HFFc6 (cell line): ENCODE data around the gene ENC1. TPM values are rescaled to one million over a fixed set of nuclear protein-coding genes. Genes with fewer than 3 reads are reported as not detected.

Experiments used
- DNase-seq: peaks from one replicate; pipeline ENCODE4 v3.0.0-alpha.2; 2018
- H3K27ac Mint-ChIP-seq: 2 replicates; pipeline ENCODE4 v1.8.0; 2020; ENCODE audit warnings: mild to moderate bottlenecking, mixed read lengths
- H3K27me3 Mint-ChIP-seq: 2 replicates; pipeline ENCODE4 v1.8.0; 2021; ENCODE audit warnings: mild to moderate bottlenecking, moderate library complexity, mixed read lengths; ENCODE audit not compliant: insufficient read depth
- H3K36me3 Mint-ChIP-seq: 2 replicates; pipeline ENCODE4 v1.8.0; 2021; ENCODE audit warnings: low read depth, mixed read lengths
- H3K4me1 Mint-ChIP-seq: 2 replicates; pipeline ENCODE4 v1.8.0; 2020; ENCODE audit warnings: low read depth, mixed read lengths
- H3K4me3 Mint-ChIP-seq: 2 replicates; pipeline ENCODE4 v1.8.0; 2020; ENCODE audit warnings: mild to moderate bottlenecking, moderate library complexity, mixed read lengths
- H3K9me3 Mint-ChIP-seq: 2 replicates; pipeline ENCODE4 v1.8.0; 2020; ENCODE audit warnings: mild to moderate bottlenecking, mixed read lengths
- CTCF ChIP-seq: fragments of 200-600 bp; sonication (generic); IDR thresholded peaks from 2 replicates; pipeline ENCODE4 v1.5.0; 2021; ENCODE audit warnings: antibody characterized with exemption, mild to moderate bottlenecking
- total RNA-seq, 6 experiments: library from RNA; stranded (reverse); fragmentation: NEBNext Ultra II Directional; extraction: Animal tissue kit (Norgen Biotek cat#: 25700); gene quantifications; 2 replicates in 1 of 6; 3 replicates in 5 of 6; pipeline ENCODE4 v1.2.3, GENCODE V29; 2021

Gene ENC1
- total RNA-seq, 6 experiments from 2014 or later, result 22.6 to 56.4 (median 25.4) TPM

- peak; percentile 24 for DNase-seq
- no peak for TF ChIP-seq CTCF
- Mint-ChIP-seq H3K27me3 (peaks cover 11% of the 10 kb centered on the region), H3K4me1 (peaks cover 16% of the 10 kb centered on the region), H3K36me3 (no peaks in the 10 kb centered on the region), H3K4me3 (no peak overlapping the region), H3K27ac (no peak overlapping the region), H3K9me3 (no peaks in the 10 kb centered on the region)
Measured at GRCh38 chr5:74660140-74660539, 19.6 kb upstream of the ENC1 start.

- Mint-ChIP-seq H3K27ac (no peak overlapping the region), H3K4me1 (peaks cover 16% of the 10 kb centered on the region), H3K9me3 (no peaks in the 10 kb centered on the region), H3K4me3 (no peak overlapping the region), H3K36me3 (no peaks in the 10 kb centered on the region), H3K27me3 (peaks cover 11% of the 10 kb centered on the region)
- DNase-seq, result no peak
- TF ChIP-seq CTCF, result no peak
Measured at GRCh38 chr5:74659172-74659571, 18.6 kb upstream of the ENC1 start.

- H3K27me3 Mint-ChIP-seq, result peaks cover 11% of the 10 kb centered on the region
- H3K4me3 Mint-ChIP-seq, result no peak overlapping the region
- TF ChIP-seq CTCF, result no peak
- no peak for DNase-seq
- no peaks in the 10 kb centered on the region for H3K36me3 Mint-ChIP-seq
- peaks cover 16% of the 10 kb centered on the region for H3K4me1 Mint-ChIP-seq
- H3K27ac Mint-ChIP-seq, result no peak overlapping the region
- H3K9me3 Mint-ChIP-seq, result no peaks in the 10 kb centered on the region
Measured at GRCh38 chr5:74657165-74657564, 16.6 kb upstream of the ENC1 start.

GRCh38 chr5:74655716-74656115 lies 15.2 kb upstream of the ENC1 start:
- TF ChIP-seq CTCF, result no peak
- Mint-ChIP-seq H3K4me1 (peaks cover 12% of the 10 kb centered on the region), H3K36me3 (no peaks in the 10 kb centered on the region), H3K27me3 (peaks cover 8% of the 10 kb centered on the region), H3K27ac (no peak overlapping the region), H3K9me3 (no peaks in the 10 kb centered on the region), H3K4me3 (no peak overlapping the region)
- DNase-seq, result no peak

DNA sequence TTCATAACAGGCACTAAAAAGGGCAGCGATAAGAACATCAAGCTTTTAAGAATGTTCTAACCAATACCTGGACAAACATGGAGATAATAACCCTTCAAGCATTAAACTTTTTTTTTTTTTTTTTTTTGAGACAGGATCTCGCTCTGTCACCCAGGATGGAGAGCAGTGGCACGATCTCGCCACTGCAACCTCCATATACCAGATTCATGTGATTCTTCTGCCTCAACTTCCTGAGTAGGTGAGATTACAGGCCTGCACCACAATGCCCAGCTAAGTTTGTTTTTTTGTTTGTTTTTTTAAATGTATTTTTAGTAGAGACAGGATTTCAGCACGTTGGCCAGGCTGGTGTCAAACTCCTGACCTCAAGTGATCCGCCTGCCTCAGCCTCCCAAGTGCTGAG lies 14.7 kb upstream of the ENC1 start:
- DNase-seq, result no peak
- Mint-ChIP-seq H3K27me3 (peaks cover 8% of the 10 kb centered on the region), H3K27ac (no peak overlapping the region), H3K36me3 (no peaks in the 10 kb centered on the region), H3K4me1 (peaks cover 8% of the 10 kb centered on the region), H3K4me3 (no peak overlapping the region), H3K9me3 (no peaks in the 10 kb centered on the region)
- TF ChIP-seq CTCF, result no peak

DNA sequence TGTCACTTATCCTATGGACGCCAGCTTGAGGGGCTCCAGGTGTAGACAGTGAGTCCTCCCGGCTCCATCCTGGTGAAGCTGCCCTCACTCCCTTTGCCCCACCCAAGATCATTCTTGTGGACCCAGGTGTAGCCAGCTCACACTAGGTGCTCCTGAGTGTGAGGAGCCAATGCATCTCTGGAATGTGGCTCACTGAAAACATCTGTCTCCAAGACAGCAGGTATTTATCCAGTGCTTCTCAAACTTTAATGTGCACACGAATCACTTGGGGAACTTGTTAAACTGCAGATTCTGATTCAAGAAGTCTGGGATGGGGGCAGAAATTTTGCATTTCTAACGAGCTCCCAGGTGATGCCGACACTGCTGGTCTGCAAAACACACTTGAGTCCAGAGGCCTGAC lies 13.5 kb upstream of the ENC1 start:
- Mint-ChIP-seq H3K27me3 (peaks cover 8% of the 10 kb centered on the region), H3K4me1 (peaks cover 13% of the 10 kb centered on the region), H3K36me3 (no peaks in the 10 kb centered on the region), H3K27ac (no peak overlapping the region), H3K9me3 (no peaks in the 10 kb centered on the region), H3K4me3 (no peak overlapping the region)
- TF ChIP-seq CTCF, result no peak
- DNase-seq, result no peak
